IMR-90 (cell line): ENCODE measurements around the gene FBXO40. TPM values are rescaled to one million over a fixed set of nuclear protein-coding genes. Genes with fewer than 3 reads are reported as not detected.

Experiments
- ATAC-seq: fragments of 200-7000 bp; cut with Tn5 transposase; 2 replicates; pipeline ENCODE4 v1.9.1; 2020; ENCODE audit warnings: low read depth, mild to moderate bottlenecking, moderate library complexity
- BruUV-seq: library from RNA; stranded (reverse); fragments of 400-500 nt; replicated peaks from 2 replicates; lab custom pipeline; 2021; lab: Mats Ljungman, UMichigan
- CTCF ChIA-PET: fragments of 300-600 bp; formaldehyde crosslinking; extraction: SDS; loops from one replicate; lab custom pipeline; 2021; ENCODE audit warnings: antibody characterized with exemption; lab: Yijun Ruan, JAX
- POLR2A ChIA-PET: fragments of 300-600 bp; sonication (Branson Sonifier 250); formaldehyde crosslinking; loops from one replicate; lab custom pipeline; 2022; ENCODE audit warnings: antibody characterized with exemption; ENCODE audit not compliant: unreplicated experiment; lab: Charles Lee
- DNase-seq: peaks from one replicate; pipeline ENCODE4 v3.0.0; 2013
- H2AFZ ChIP-seq: replicated peaks from 2 replicates; pipeline ENCODE3; 2013; ENCODE audit warnings: low read length, mild to moderate bottlenecking; ENCODE audit not compliant: poor library complexity
- H2AK5ac ChIP-seq: 2 replicates; pipeline ENCODE4 v1.6.1; 2013; ENCODE audit warnings: low read depth, low read length, inconsistent platforms
- H2AK9ac ChIP-seq: replicated peaks from 2 replicates; pipeline ENCODE3; 2013; ENCODE audit warnings: mild to moderate bottlenecking, low read depth, low read length, moderate library complexity; ENCODE audit not compliant: poor library complexity
- H2BK120ac ChIP-seq: 2 replicates; pipeline ENCODE4 v1.6.1; 2013; ENCODE audit warnings: low read depth, low read length, inconsistent platforms
- H2BK15ac ChIP-seq: 3 replicates; pipeline ENCODE4 v1.6.1; 2013; ENCODE audit warnings: low read depth, low read length, inconsistent platforms
- H2BK20ac ChIP-seq: 2 replicates; pipeline ENCODE4 v1.6.1; 2013; ENCODE audit warnings: low read depth, mild to moderate bottlenecking, inconsistent platforms, low read length, moderate library complexity
- H2BK5ac ChIP-seq: 2 replicates; pipeline ENCODE4 v1.6.1; 2013; ENCODE audit warnings: mild to moderate bottlenecking, low read depth, low read length, inconsistent platforms; ENCODE audit not compliant: poor library complexity, severe bottlenecking
- H3K14ac ChIP-seq: replicated peaks from 2 replicates; pipeline ENCODE4 v1.6.1; 2013; ENCODE audit warnings: low read depth, low read length, inconsistent platforms
- H3K18ac ChIP-seq: 2 replicates; pipeline ENCODE4 v1.6.1; 2013; ENCODE audit warnings: low read depth, low read length, control low read depth
- H3K23ac ChIP-seq: 2 replicates; pipeline ENCODE4 v1.6.1; 2013; ENCODE audit warnings: low read depth, low read length, inconsistent platforms
- H3K27ac ChIP-seq: 2 replicates; pipeline ENCODE4 v1.5.1; 2013; ENCODE audit warnings: mild to moderate bottlenecking, control low read depth, low read length; ENCODE audit not compliant: insufficient read depth
- H3K27me3 ChIP-seq: 2 replicates; pipeline ENCODE4 v1.6.1; 2013; ENCODE audit warnings: low read length; ENCODE audit not compliant: control insufficient read depth, insufficient read depth
- H3K36me3 ChIP-seq: 2 replicates; pipeline ENCODE4 v1.6.1; 2013; ENCODE audit warnings: low read length, mixed read lengths; ENCODE audit not compliant: control insufficient read depth, insufficient read depth
- H3K4ac ChIP-seq: 2 replicates; pipeline ENCODE4 v1.6.1; 2013; ENCODE audit warnings: low read depth, low read length, inconsistent platforms
- H3K4me1 ChIP-seq: 2 replicates; pipeline ENCODE4 v1.6.1; 2013; ENCODE audit warnings: low read length, mixed read lengths; ENCODE audit not compliant: control insufficient read depth, insufficient read depth
- H3K4me2 ChIP-seq: 2 replicates; pipeline ENCODE4 v1.6.1; 2013; ENCODE audit warnings: low read depth, mild to moderate bottlenecking, control low read depth, low read length, moderate library complexity
- H3K4me3 ChIP-seq: 2 replicates; pipeline ENCODE4 v1.5.1; 2013; ENCODE audit warnings: low read depth, mild to moderate bottlenecking, control low read depth, low read length, moderate library complexity; ENCODE audit not compliant: insufficient read depth
- H3K56ac ChIP-seq: 2 replicates; pipeline ENCODE4 v1.6.1; 2013; ENCODE audit warnings: low read length, inconsistent platforms; ENCODE audit not compliant: insufficient read depth; ENCODE audit errors: extremely low read depth
- H3K79me1 ChIP-seq, 2 experiments: 2 replicates each; pipeline ENCODE4 v1.6.1; 2013; ENCODE audit warnings: low read length in 2 of 2, inconsistent platforms in 1 of 2, low read depth in 1 of 2
- H3K9ac ChIP-seq: 2 replicates; pipeline ENCODE4 v1.6.1; 2013; ENCODE audit warnings: low read depth, low read length, control low read depth
- H3K9me1 ChIP-seq: 2 replicates; pipeline ENCODE4 v1.6.1; 2013; ENCODE audit warnings: low read length, inconsistent platforms; ENCODE audit not compliant: insufficient read depth
- H3K9me3 ChIP-seq: 2 replicates; pipeline ENCODE4 v1.6.1; 2013; ENCODE audit warnings: low read length; ENCODE audit not compliant: control insufficient read depth, insufficient read depth
- H4K20me1 ChIP-seq: 2 replicates; pipeline ENCODE4 v1.6.1; 2013; ENCODE audit warnings: low read length, inconsistent platforms; ENCODE audit not compliant: insufficient read depth
- H4K5ac ChIP-seq: 2 replicates; pipeline ENCODE4 v1.6.1; 2013; ENCODE audit warnings: mild to moderate bottlenecking, low read depth, low read length, control low read depth
- H4K8ac ChIP-seq, 2 experiments: 2 replicates each; pipeline ENCODE4 v1.6.1; 2013; ENCODE audit warnings: low read depth in 2 of 2, low read length in 2 of 2, control low read depth in 1 of 2, inconsistent platforms in 1 of 2
- H4K91ac ChIP-seq: 2 replicates; pipeline ENCODE4 v1.6.1; 2013; ENCODE audit warnings: low read depth, low read length, inconsistent platforms; ENCODE audit not compliant: insufficient read depth
- BHLHE40 ChIP-seq: fragments of 150-350 bp; IDR thresholded peaks from 2 replicates; pipeline ENCODE4 v1.6.1; 2016; ENCODE audit warnings: mild to moderate bottlenecking, low read depth, low read length
- CEBPB ChIP-seq: IDR thresholded peaks from 2 replicates; pipeline ENCODE4 v1.6.1; 2012; ENCODE audit warnings: low read depth, low read length, improper control_type of control experiment
- CHD1 ChIP-seq: IDR thresholded peaks from 2 replicates; pipeline ENCODE4 v1.6.1; 2012; ENCODE audit warnings: low read depth, low read length, improper control_type of control experiment
- CTCF ChIP-seq: conservative IDR thresholded peaks from 2 replicates; pipeline ENCODE4 v1.5.1; 2012; ENCODE audit warnings: mild to moderate bottlenecking, low read depth, low read length, improper control_type of control experiment
- ELK1 ChIP-seq: fragments of 150-350 bp; IDR thresholded peaks from 2 replicates; pipeline ENCODE4 v1.6.1; 2016; ENCODE audit warnings: low read depth, mild to moderate bottlenecking, low read length, moderate library complexity, borderline replicate concordance
- FOS ChIP-seq: fragments of 150-350 bp; IDR thresholded peaks from 2 replicates; pipeline ENCODE4 v1.6.1; 2016; ENCODE audit warnings: low read depth, low read length
- MAFK ChIP-seq: IDR thresholded peaks from 2 replicates; pipeline ENCODE4 v1.6.1; 2012; ENCODE audit warnings: low read depth, low read length, improper control_type of control experiment
- MAZ ChIP-seq: IDR thresholded peaks from 2 replicates; pipeline ENCODE4 v1.6.1; 2012; ENCODE audit warnings: low read depth, mild to moderate bottlenecking, low read length, improper control_type of control experiment, moderate library complexity, borderline replicate concordance
- MXI1 ChIP-seq: IDR thresholded peaks from 2 replicates; pipeline ENCODE4 v1.6.1; 2012; ENCODE audit warnings: low read depth, mild to moderate bottlenecking, low read length, moderate library complexity, borderline replicate concordance
- NFE2L2 ChIP-seq: fragments of 150-350 bp; IDR thresholded peaks from 2 replicates; pipeline ENCODE4 v1.6.1; 2016; ENCODE audit warnings: low read depth, mild to moderate bottlenecking, low read length
- POLR2A ChIP-seq: IDR thresholded peaks from 2 replicates; pipeline ENCODE4 v1.6.1; 2012; ENCODE audit warnings: mild to moderate bottlenecking, low read depth, low read length
- RAD21 ChIP-seq: IDR thresholded peaks from 2 replicates; pipeline ENCODE4 v1.6.1; 2012; ENCODE audit warnings: low read length, improper control_type of control experiment
- RCOR1 ChIP-seq: IDR thresholded peaks from 2 replicates; pipeline ENCODE4 v1.6.1; 2012; ENCODE audit warnings: mild to moderate bottlenecking, low read length, improper control_type of control experiment; ENCODE audit not compliant: insufficient replicate concordance
- RFX5 ChIP-seq: IDR thresholded peaks from 2 replicates; pipeline ENCODE4 v1.8.0; 2012; ENCODE audit warnings: low read depth, mild to moderate bottlenecking, low read length, moderate library complexity
- SMC3 ChIP-seq: fragments of 150-350 bp; IDR thresholded peaks from 2 replicates; pipeline ENCODE4 v1.6.1; 2016; ENCODE audit warnings: low read depth, mild to moderate bottlenecking, antibody characterized with exemption, low read length, moderate library complexity
- USF2 ChIP-seq: fragments of 150-350 bp; IDR thresholded peaks from 2 replicates; pipeline ENCODE4 v1.6.1; 2017; ENCODE audit warnings: mild to moderate bottlenecking, antibody characterized with exemption, low read length, low read depth
- WGBS, 2 experiments: methylation state at CpG; one replicate each; pipeline versions ENCODE4 v1.1.5 to v1.1.7; 2013; ENCODE audit warnings: missing lambda C conversion rate in 2 of 2; ENCODE audit not compliant: insufficient read length in 1 of 2; ENCODE audit errors: extremely low coverage in 2 of 2; 5-methylcytosine and 5-hydroxymethylcytosine counted together
- dilution Hi-C: fragments of 300-500 bp; cut with HindIII; formaldehyde crosslinking; loops from one replicate; pipeline ENCODE4 v1.14.3; 2018; ENCODE audit warnings: low sequenced_read_pairs; ENCODE audit not compliant: unreplicated experiment
- in situ Hi-C: fragments of 300-500 bp; cut with MboI; formaldehyde crosslinking; loops from 3 replicates; pipeline ENCODE4 v1.14.3; 2019; ENCODE audit warnings: low sequenced_read_pairs, inconsistent platforms, mixed read lengths
- intact Hi-C: fragments of 100-400 bp; cut with micrococcal nuclease; formaldehyde crosslinking; loops from 2 replicates; pipeline ENCODE4 v1.10.0; 2022
- polyA plus RNA-seq, 3 experiments: library from polyadenylated mRNA; depleted of rRNA; stranded (reverse); fragments of >200 nt; gene quantifications; 2 replicates each; pipeline ENCODE4 v1.2.3, GENCODE V29; 2012; ENCODE audit warnings: low replicate concordance in 1 of 3
- total RNA-seq: library from RNA; depleted of rRNA; stranded (reverse); fragments of >200 nt; gene quantifications from 2 replicates; pipeline ENCODE4 v1.2.3, GENCODE V29; 2012

The FBXO40 gene
- total and polyA plus RNA-seq, 2 of the 4 experiments (the other 2 are of a cell fraction): not detected

GRCh38 chr3:121545049-121545573 lies 48.1 kb upstream of the FBXO40 start:
- ChIA-PET POLR2A (no interaction called here), CTCF (no interaction called here)
- Histone ChIP-seq H3K23ac (no peak overlapping the region), H3K36me3 (no peaks in the 10 kb centered on the region), H2AFZ (peak overlapping the region; percentile 90), H2AK9ac (no peak overlapping the region), H4K20me1 (no peaks in the 10 kb centered on the region), H3K9ac (peak overlapping the region; percentile 43), H3K4ac (no peak overlapping the region), H3K27ac (peak overlapping the region; percentile 29; the same call in 1 of the 2 replicates), H4K8ac (peak overlapping the region in 1 of 2 experiments; percentile 23; a peak in 1 of 4 replicates), H3K4me3 (peak overlapping the region; percentile 69), H3K4me2 (peak overlapping the region; percentile 83), H4K91ac (no peak overlapping the region), H3K18ac (no peak overlapping the region), H2BK5ac (no peak overlapping the region), H3K9me1 (no peaks in the 10 kb centered on the region), H2BK15ac (no peak overlapping the region), H3K9me3 (no peaks in the 10 kb centered on the region), H4K5ac (no peak overlapping the region), H3K56ac (0 out of 2 replicates have a peak overlapping the region, but pooled peaks have one; percentile 10), H3K4me1 (no peaks in the 10 kb centered on the region), H2BK20ac (no peak overlapping the region), H2BK120ac (no peak overlapping the region), H3K27me3 (no peaks in the 10 kb centered on the region), H3K79me1 (peaks cover 3 to 17% of the 10 kb centered on the region in 2 experiments), H2AK5ac (no peak overlapping the region), H3K14ac (no peak overlapping the region)
- TF ChIP-seq RAD21 (no peak), ELK1 (no peak), NFE2L2 (no peak), MAZ (no peak), RCOR1 (no peak), CTCF (no peak), FOS (no peak), SMC3 (no peak), BHLHE40 (no peak), USF2 (no peak), CHD1 (no peak), POLR2A (no peak), RFX5 (no peak), MXI1 (no peak), CEBPB (no peak), MAFK (no peak)
- DNase-seq (no peak), ATAC-seq (peak; percentile 3)
- BruUV-seq: no TSS peak
- in situ Hi-C loops: no loop called here
- WGBS, 2 experiments: 0% methylated on average over 6 of the region's 18 CpGs; no CpG with 5 or more reads in 1 of the 2 experiments
- intact Hi-C loops: loop anchor here (5.0 kb wide), 4 partner anchors 202 to 1482 kb away; partner anchors contain the start of genes GOLGB1 and SEMA5B
- dilution Hi-C loops: no loop called here
